Measurements from ENCODE around the gene C1orf56.
"Not testable (repeated sequence)": the region's sequence is repeated elsewhere in the genome, so short reads cannot be mapped to it uniquely, and the experiment has no call there.

The C1orf56 gene

DNA sequence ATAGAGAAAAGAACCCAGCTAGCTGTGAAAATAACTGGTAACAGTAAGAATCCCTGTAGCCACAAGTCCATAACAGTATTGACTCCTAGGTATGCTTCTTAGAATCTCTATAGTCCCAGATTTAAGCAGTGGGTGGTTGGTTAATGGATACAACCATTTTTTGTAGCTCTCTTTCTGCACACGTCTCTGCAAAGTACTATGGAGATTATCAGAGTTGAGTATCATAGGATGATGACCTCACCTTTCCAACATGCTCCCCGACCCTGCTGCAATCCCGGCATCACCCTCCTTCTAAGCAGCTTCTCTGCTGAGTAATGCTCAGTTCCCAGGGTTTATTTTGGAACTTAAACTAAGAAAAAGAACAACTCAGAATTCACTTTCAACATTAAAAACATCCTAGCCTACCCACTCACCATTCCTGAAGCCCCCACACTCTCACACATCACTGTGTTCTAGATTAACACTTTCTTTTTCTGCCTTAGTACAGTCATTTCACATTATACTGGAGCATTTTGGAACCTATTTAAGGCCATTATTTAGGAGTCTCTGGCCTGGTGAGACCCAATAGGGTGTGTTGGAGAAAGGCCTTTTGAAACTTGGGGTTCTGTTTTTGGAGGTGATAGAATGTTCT is 15.3 kb downstream of the C1orf56 start:
- no peak for DNase-seq

DNA sequence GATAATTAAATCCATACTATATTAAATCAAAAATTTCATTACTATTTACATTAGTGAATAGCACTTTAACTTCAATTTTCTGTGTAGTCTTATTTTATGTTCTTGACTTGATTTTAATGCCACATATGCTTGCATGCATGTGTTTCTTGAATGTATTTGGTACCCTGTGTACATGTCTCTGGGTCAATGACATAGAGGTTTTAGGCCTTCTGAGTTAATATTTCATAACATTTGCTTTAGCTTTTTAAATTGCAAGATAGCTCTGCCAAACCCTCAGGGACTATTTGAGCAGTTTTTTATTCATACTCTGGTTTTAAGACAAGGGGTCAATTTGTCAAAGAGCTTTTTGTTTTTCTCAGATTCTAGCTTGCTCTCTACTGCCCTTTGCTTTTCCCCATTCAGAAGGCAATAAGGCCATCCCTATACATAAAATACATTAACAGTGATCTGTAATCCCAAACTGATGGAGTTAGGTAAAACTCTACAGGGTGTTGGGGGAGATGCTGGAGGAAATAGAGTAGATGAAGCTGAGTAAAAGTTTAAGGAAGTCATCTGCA is 17.6 kb downstream of the C1orf56 start:
- DNase-seq: no peak

DNA sequence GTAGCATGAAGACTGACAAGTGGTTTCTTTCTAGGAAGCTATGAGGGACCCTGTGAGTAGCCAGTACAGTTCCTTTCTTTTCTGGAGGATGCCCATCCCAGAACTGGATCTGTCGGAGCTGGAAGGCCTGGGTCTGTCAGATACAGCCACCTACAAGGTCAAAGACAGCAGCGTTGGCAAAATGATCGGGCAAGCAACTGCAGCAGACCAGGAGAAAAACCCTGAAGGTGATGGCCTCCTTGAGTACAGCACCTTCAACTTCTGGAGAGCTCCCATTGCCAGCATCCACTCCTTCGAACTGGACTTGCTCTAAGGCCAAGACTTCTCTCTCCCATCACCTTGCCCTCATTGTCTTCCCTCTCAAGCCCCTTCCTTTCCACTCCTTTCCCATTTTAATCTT is 19.6 kb downstream of the C1orf56 start:
- DNase-seq: no peak

DNA sequence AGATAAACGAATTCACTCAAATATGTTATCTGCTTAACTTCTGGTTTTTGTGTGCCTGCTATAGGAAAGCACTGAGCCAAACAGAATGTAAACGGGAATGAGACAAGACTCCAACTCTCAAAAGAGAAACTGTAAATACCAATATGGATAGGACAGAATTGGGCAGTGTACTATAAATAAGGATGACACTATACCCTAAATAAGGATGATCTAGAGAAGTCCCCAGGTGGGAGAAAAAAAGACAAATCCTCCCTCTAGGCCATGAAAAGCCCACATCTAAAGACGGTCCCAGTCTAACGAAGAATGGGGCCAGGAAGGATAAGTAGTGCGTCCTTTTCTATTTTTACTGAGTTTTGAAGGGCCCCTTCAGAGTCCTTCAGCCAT is 21.5 kb downstream of the C1orf56 start:
- no peak for DNase-seq

DNA sequence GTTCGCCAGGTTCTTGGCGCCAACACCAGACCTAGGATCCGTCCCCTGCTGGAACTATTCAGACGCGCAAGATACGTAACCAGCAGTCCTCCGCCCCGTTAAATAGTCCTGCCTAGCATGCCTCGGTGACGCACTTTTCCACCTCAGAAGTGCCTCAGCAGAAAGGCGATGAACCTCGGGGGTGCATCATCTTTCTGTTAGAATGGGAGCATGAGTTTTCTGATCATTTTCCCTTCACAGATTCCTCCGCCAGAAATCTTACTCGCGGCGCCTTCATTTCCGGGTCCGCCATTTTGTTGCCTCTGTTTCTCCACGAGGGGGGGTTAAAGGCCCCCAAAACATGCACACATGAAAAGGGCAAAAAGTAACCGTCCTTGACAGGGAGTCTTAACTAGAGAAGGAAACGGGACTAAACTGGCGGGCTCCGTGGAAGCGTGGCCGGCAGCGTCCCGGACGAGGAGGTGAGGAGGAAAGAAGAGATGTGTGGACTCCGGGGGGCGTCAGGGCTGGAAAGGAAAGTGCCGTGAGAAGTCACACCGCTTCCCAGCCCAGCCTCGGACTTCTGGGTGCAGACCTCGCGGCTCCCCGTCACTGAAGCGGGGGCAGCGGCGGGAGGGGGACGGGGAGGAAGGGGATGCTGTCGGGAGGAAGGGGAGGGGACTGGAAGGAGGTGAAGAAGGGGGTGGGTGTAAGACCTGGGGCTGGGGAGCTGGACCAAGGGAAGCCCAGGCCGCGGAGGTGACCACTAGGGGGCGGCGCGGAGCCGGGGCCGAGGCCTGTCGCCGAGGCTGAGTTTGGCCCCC is 23.1 kb downstream of the C1orf56 start, which contains the start of gene GABPB2:
Gene GABPB2 (plus strand): TSS at position 288 of the 803 bp plus-strand sequence. CDS start 17,429 bp downstream, outside the sequence.
- DNase-seq: peak; percentile 64

DNA sequence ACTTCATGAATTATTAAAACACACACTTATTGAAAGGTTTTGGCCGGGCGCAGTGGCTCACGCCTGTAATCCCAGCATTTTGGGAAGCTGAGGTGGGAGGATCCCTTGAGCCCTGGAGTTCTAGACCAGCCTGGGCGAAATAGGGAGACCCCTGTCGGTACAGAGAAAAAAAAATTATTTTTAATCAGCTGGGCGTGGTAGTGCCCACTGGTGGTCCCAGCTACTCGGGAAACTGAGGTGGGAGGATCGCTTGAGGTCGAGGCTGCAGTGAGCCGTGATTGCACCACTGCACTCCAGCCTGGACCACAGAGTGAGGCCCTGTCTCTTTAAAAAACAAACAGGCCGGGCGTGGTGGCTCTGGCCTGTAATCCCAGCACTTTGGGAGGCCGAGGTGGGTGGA is 24.7 kb downstream of the C1orf56 start:
- no peak for DNase-seq

DNA sequence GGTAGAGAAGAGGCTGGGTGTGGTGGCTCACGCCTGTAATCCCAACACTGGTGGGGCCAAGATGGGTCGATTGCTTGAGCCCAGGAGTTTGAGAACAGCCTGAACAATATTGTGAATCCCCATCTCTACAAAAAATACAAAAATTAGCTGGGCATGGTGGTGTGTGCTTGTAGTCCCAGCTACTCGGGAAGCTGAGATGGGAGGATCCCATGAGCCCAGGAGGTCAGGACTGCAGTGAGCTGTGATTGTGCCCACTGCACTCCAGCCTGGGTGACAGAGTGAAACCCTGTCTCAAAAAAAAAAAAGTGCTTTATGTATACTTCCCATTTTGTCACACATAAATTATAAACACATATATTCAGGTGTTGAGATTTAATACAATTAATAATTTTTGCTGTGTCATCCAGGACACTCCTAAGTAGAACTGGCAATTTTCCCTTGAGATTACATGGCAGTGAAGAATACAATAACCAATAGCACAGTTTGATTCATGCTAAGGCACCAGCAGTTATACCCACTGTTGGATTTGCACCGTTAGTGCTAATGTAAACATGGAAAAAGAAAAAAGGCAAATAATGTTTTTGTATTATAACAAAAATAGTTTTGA is 38.5 kb downstream of the C1orf56 start:
- no peak for DNase-seq

DNA sequence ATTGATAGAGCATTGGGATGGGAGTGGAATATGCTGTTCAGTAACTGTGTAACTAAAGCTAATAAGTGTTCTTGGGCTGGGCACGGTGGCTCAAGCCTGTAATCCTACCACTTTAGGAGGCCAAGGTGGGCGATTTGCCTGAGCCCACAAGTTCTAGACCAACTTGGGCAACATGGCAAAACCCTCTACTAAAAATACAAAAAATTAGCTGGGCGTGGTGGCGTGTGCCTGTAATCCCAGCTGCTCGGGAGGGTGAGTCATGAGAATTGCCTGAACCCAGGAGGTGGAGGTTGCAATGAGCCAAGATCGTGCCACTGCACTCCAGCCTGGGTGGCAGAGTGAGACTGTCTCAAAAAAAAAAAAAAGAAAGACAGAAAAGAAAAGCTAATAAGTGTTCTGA is 49.9 kb downstream of the C1orf56 start:
- DNase-seq: not testable (repeated sequence)

DNA sequence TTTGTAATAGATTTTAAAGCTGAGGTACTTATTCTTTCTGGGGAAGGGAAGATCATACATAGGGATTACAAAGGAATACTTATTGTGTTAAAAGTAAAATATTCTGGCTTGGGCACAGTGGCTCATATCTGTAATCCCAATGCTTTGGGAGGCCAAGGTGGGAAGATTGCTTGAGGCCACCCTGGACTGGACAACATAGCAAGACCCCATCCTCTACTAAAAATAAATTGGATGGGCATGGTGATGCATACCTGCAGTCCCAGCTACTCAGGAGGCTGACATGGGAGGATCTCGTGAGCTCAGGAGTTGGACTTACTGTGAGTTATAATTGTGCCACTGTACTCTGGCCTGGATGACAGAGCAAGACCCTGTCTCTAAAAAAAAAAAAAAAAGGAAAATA is 50.6 kb downstream of the C1orf56 start:
- DNase-seq: no peak
